ENCODE measurements around the gene SMIM3.

DNA sequence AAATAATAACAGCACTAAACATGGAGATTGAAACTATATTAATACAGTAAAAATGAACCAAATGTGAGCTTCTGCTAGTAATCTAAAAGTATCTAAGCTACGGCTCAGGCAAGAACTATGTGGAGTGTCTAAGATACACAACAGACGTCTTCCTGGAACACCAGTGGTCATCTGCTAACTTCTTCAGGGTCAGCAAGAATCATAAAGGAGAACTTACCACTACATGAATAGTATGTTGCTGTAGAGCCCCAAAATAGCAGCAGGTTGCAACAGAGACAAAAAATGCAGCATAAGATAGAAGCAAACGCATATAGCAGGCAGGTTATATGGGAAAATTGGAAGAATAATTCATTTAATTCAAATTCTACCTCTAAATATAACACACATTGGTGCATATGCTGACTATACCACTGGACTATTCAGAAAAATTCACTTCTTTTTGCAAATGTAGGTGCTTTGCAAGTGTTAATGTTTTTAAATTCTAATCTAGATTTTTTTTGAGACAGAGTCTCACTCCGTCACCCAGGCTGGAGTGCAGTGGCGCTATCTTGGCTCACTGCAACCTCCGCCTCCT lies 46.8 kb upstream of the SMIM3 start:
- TF ChIP-seq, protein P1, sequence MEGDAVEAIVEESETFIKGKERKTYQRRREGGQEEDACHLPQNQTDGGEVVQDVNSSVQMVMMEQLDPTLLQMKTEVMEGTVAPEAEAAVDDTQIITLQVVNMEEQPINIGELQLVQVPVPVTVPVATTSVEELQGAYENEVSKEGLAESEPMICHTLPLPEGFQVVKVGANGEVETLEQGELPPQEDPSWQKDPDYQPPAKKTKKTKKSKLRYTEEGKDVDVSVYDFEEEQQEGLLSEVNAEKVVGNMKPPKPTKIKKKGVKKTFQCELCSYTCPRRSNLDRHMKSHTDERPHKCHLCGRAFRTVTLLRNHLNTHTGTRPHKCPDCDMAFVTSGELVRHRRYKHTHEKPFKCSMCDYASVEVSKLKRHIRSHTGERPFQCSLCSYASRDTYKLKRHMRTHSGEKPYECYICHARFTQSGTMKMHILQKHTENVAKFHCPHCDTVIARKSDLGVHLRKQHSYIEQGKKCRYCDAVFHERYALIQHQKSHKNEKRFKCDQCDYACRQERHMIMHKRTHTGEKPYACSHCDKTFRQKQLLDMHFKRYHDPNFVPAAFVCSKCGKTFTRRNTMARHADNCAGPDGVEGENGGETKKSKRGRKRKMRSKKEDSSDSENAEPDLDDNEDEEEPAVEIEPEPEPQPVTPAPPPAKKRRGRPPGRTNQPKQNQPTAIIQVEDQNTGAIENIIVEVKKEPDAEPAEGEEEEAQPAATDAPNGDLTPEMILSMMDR (conservative IDR thresholded peaks at IDR 0.05; ENCODE audit: low read depth in 2 of 2): no peak
- TF ChIP-seq, protein P2, sequence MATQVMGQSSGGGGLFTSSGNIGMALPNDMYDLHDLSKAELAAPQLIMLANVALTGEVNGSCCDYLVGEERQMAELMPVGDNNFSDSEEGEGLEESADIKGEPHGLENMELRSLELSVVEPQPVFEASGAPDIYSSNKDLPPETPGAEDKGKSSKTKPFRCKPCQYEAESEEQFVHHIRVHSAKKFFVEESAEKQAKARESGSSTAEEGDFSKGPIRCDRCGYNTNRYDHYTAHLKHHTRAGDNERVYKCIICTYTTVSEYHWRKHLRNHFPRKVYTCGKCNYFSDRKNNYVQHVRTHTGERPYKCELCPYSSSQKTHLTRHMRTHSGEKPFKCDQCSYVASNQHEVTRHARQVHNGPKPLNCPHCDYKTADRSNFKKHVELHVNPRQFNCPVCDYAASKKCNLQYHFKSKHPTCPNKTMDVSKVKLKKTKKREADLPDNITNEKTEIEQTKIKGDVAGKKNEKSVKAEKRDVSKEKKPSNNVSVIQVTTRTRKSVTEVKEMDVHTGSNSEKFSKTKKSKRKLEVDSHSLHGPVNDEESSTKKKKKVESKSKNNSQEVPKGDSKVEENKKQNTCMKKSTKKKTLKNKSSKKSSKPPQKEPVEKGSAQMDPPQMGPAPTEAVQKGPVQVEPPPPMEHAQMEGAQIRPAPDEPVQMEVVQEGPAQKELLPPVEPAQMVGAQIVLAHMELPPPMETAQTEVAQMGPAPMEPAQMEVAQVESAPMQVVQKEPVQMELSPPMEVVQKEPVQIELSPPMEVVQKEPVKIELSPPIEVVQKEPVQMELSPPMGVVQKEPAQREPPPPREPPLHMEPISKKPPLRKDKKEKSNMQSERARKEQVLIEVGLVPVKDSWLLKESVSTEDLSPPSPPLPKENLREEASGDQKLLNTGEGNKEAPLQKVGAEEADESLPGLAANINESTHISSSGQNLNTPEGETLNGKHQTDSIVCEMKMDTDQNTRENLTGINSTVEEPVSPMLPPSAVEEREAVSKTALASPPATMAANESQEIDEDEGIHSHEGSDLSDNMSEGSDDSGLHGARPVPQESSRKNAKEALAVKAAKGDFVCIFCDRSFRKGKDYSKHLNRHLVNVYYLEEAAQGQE (IDR thresholded peaks at IDR 0.05; ENCODE audit: unreplicated experiment): no peak
- no peak for TF ChIP-seq EZH2 (IDR thresholded peaks at IDR 0.05; ENCODE audit: low read depth, unreplicated experiment)
- no peak for TF ChIP-seq NANOG (IDR thresholded peaks at IDR 0.05; ENCODE audit: borderline replicate concordance)
- no peak for TF ChIP-seq EZH2phosphoT487 (IDR thresholded peaks at IDR 0.05; ENCODE audit: unreplicated experiment)
- no peak for TF ChIP-seq POLR2AphosphoS5 (IDR thresholded peaks at IDR 0.05; ENCODE audit: low read depth)

All from GM23338 (cell line).